Activated CD4-positive, alpha-beta T cell treated with anti-CD3 and anti-CD28 coated beads, Interleukin-2, amount 50 U/mL, for 24 hours (primary cell): ENCODE results near the gene FAM98B.

ENCODE experiments used
- DNase-seq, 2 donors: peaks; one replicate each; pipeline ENCODE4 v3.0.0-alpha.2; 2020; ENCODE audit warnings: low read depth in 1 of 2, low spot score in 1 of 2

FAM98B gene

GRCh38 chr15:38534691-38535090, 80.8 kb downstream of the FAM98B start:
- no peak for DNase-seq

DNA sequence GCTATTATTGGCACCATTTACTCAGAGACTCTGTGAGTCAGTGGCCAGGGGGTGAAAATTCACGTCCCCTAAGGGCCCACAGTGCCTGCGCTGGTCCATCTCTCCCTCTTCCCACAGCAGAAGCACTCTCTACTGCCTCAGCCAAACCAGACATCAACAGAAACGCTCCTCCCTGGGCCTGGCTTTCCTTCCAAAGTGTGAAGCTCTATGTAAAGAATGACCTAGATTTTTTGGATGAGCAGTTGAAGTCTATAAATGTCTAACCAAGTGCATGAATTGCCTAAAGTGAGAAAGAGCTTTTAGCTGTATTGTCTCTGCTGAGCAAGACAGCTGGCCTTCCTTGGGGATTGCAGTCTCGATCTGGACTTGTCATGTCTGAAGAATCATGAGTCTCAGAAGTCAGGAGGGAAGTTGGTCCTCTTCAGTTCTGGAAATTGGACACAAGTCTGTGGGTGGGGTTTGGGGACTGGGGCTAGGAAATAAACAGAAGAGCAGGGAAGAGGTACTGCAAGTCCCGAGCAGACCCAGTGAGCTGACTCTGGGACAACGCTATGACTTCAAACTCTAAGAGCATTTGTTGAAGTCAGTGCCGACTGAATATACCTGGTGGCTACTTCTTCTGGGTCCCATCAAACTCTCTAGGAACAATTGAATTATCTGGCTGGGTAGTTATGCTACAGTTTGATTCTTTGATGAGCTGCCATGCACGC, 81.7 kb downstream of the FAM98B start:
- no peak for DNase-seq

DNA sequence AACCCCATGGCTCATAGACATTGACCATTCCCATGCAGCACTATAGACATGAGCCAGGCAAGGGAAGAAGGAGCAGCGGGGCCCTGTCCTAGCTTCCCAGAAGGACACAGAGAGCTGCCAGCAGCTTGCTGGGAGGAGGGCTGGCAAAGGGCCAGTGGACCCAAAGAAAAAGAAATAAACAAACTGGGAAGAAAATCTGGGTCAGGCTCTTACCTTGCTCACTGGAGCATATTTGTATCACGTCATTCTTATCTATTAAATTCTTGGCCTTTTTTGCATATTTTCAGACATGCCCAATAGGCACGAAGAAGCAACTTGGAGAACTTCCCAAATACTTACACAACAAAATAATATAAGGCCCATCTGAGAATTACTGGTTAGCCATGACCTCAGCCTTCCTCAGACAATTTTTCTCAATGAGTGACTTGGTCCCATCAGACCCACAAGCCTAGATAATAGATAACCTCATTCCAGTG, 82.3 kb downstream of the FAM98B start:
- DNase-seq: no peak
